H1 (cell line): Measurements from ENCODE around the gene ZFYVE27. TPM values are rescaled to one million over a fixed set of nuclear protein-coding genes. Genes with fewer than 3 reads are reported as not detected.

Experiments used
- CTCF ChIA-PET: fragments of 300-600 bp; sonication (Branson Sonifier 250); formaldehyde crosslinking; loops from one replicate; lab custom pipeline; 2021; ENCODE audit not compliant: partially characterized antibody; lab: Charles Lee
- POLR2A ChIA-PET: fragments of 300-600 bp; sonication (Branson Sonifier 250); formaldehyde crosslinking; loops from one replicate; lab custom pipeline; 2021; ENCODE audit warnings: inconsistent platforms; ENCODE audit not compliant: partially characterized antibody; lab: Charles Lee
- DNase-seq, 2 experiments: peaks; one replicate each; pipeline versions ENCODE4 v3.0.0 to v3.0.0-alpha.2; 2010 to 2022; ENCODE audit warnings: low spot score in 2 of 2, low read depth in 1 of 2, mixed read lengths in 1 of 2
- FAIRE-seq: peaks from 2 replicates; lab custom pipeline; 2011; peaks lifted over from hg19 to GRCh38; lab: Jason Lieb, UNC
- H2AFZ ChIP-seq: 2 replicates; pipeline ENCODE4 v1.8.1; 2012; ENCODE audit warnings: low read length, inconsistent platforms
- H2AK5ac ChIP-seq: 2 replicates; pipeline ENCODE4 v1.6.1; 2013; ENCODE audit warnings: low read depth, low read length
- H2BK120ac ChIP-seq: replicated peaks from 2 replicates; pipeline ENCODE3; 2013; ENCODE audit warnings: low read depth, low read length, inconsistent platforms
- H2BK12ac ChIP-seq: 2 replicates; pipeline ENCODE4 v1.6.1; 2013; ENCODE audit warnings: low read depth, low read length
- H2BK15ac ChIP-seq: 2 replicates; pipeline ENCODE4 v1.6.1; 2013; ENCODE audit warnings: low read length
- H2BK20ac ChIP-seq: 2 replicates; pipeline ENCODE4 v1.6.1; 2013; ENCODE audit warnings: low read length
- H2BK5ac ChIP-seq: 2 replicates; pipeline ENCODE4 v1.6.1; 2013; ENCODE audit warnings: low read depth, low read length
- H3K14ac ChIP-seq: 2 replicates; pipeline ENCODE4 v1.6.1; 2013; ENCODE audit warnings: inconsistent platforms; ENCODE audit not compliant: insufficient read length
- H3K18ac ChIP-seq: 2 replicates; pipeline ENCODE4 v1.6.1; 2013; ENCODE audit warnings: low read length; ENCODE audit errors: extremely low read depth
- H3K23ac ChIP-seq: 2 replicates; pipeline ENCODE4 v1.6.1; 2013; ENCODE audit warnings: inconsistent platforms; ENCODE audit not compliant: insufficient read length
- H3K23me2 ChIP-seq: 2 replicates; pipeline ENCODE4 v1.6.1; 2013; ENCODE audit warnings: low read depth, low read length
- H3K27ac ChIP-seq: 2 replicates; pipeline ENCODE4 v1.6.1; 2011; ENCODE audit warnings: low read depth, low read length, inconsistent platforms
- H3K27me3 ChIP-seq, 4 experiments: replicated peaks in 1 of 4; 1 replicate in 1 of 4; 2 replicates in 3 of 4; pipeline versions ENCODE4 v1.6.1 to v1.8.1; 2011 to 2013; ENCODE audit warnings: low read length in 3 of 4, mild to moderate bottlenecking in 3 of 4, inconsistent platforms in 2 of 4, mixed read lengths in 2 of 4, moderate library complexity in 1 of 4; ENCODE audit not compliant: control insufficient read depth in 3 of 4, insufficient read depth in 3 of 4; ENCODE audit errors: extremely low read depth in 1 of 4
- H3K36me3 ChIP-seq, 4 experiments: 2 replicates each; pipeline versions ENCODE4 v1.6.1 to v1.8.1; 2011 to 2013; ENCODE audit warnings: mild to moderate bottlenecking in 4 of 4, low read length in 3 of 4, moderate library complexity in 2 of 4, control low read depth in 1 of 4, inconsistent platforms in 1 of 4; ENCODE audit not compliant: insufficient read depth in 4 of 4, control insufficient read depth in 2 of 4
- H3K4ac ChIP-seq: replicated peaks from 2 replicates; pipeline ENCODE3; 2013; ENCODE audit warnings: low read length, low read depth, mixed read lengths, inconsistent platforms; ENCODE audit not compliant: insufficient read length
- H3K4me1 ChIP-seq, 4 experiments: replicated peaks in 1 of 4; 1 replicate in 1 of 4; 2 replicates in 3 of 4; pipeline versions ENCODE4 v1.6.1 to v1.8.1; 2011 to 2013; ENCODE audit warnings: low read length in 3 of 4, inconsistent platforms in 2 of 4, mixed read lengths in 1 of 4; ENCODE audit not compliant: insufficient read depth in 4 of 4, control insufficient read depth in 3 of 4
- H3K4me2 ChIP-seq, 2 experiments: 2 replicates each; pipeline versions ENCODE4 v1.6.1 to v1.8.1; 2011 to 2013; ENCODE audit warnings: low read depth in 2 of 2, low read length in 2 of 2, control low read depth in 1 of 2, inconsistent platforms in 1 of 2, mild to moderate bottlenecking in 1 of 2; ENCODE audit not compliant: insufficient read depth in 1 of 2
- H3K4me3 ChIP-seq, 4 experiments: fragments of 200-600, 300-600 bp in 1 of 4; sonication (generic), shearing (Covaris generic), sonication (Bioruptor Twin) in 1 of 4; 2 replicates each; pipeline versions ENCODE4 v1.5.1 to v1.8.1; 2011 to 2016; ENCODE audit warnings: low read length in 4 of 4, low read depth in 3 of 4, control low read depth in 2 of 4, inconsistent platforms in 2 of 4, mild to moderate bottlenecking in 2 of 4, mixed read lengths in 1 of 4, moderate library complexity in 1 of 4; ENCODE audit not compliant: insufficient read depth in 2 of 4; ENCODE audit errors: extremely low read depth in 1 of 4
- H3K56ac ChIP-seq: replicated peaks from 2 replicates; pipeline ENCODE3; 2013; ENCODE audit warnings: low read depth, mild to moderate bottlenecking, mixed read lengths, low read length, inconsistent platforms; ENCODE audit not compliant: insufficient read length
- H3K79me1 ChIP-seq: 2 replicates; pipeline ENCODE4 v1.6.1; 2013; ENCODE audit warnings: low read depth, low read length, control low read depth
- H3K79me2 ChIP-seq, 2 experiments: 2 replicates each; pipeline versions ENCODE4 v1.6.1 to v1.8.1; 2012 to 2013; ENCODE audit warnings: low read length in 2 of 2, mild to moderate bottlenecking in 2 of 2, inconsistent platforms in 1 of 2; ENCODE audit not compliant: insufficient read depth in 2 of 2, control insufficient read depth in 1 of 2
- H3K9ac ChIP-seq, 4 experiments: replicated peaks in 1 of 4; 1 replicate in 1 of 4; 2 replicates in 3 of 4; pipeline versions ENCODE4 v1.6.1 to v1.8.1; 2011 to 2013; ENCODE audit warnings: low read depth in 3 of 4, low read length in 3 of 4, control low read depth in 2 of 4, mild to moderate bottlenecking in 2 of 4, moderate library complexity in 2 of 4, inconsistent platforms in 1 of 4; ENCODE audit errors: extremely low read depth in 1 of 4
- H3K9me3 ChIP-seq, 2 experiments: 2 replicates each; pipeline versions ENCODE4 v1.6.1 to v1.8.1; 2012 to 2013; ENCODE audit warnings: mild to moderate bottlenecking in 2 of 2, moderate library complexity in 2 of 2, control low read depth in 1 of 2, inconsistent platforms in 1 of 2, low read depth in 1 of 2, low read length in 1 of 2, mixed read lengths in 1 of 2; ENCODE audit not compliant: insufficient read depth in 2 of 2
- H4K20me1 ChIP-seq, 2 experiments: replicated peaks in 1 of 2; 2 replicates each; pipeline versions ENCODE3 to v1.8.1; 2011 to 2013; ENCODE audit warnings: inconsistent platforms in 2 of 2, low read length in 2 of 2, mild to moderate bottlenecking in 1 of 2; ENCODE audit not compliant: insufficient read depth in 2 of 2, control insufficient read depth in 1 of 2
- H4K5ac ChIP-seq: 2 replicates; pipeline ENCODE4 v1.6.1; 2013; ENCODE audit warnings: low read length, low read depth, mixed read lengths, inconsistent platforms; ENCODE audit not compliant: insufficient read length
- H4K8ac ChIP-seq: 2 replicates; pipeline ENCODE4 v1.8.0; 2013; ENCODE audit warnings: mild to moderate bottlenecking, moderate library complexity, low read length, inconsistent platforms; ENCODE audit not compliant: insufficient read depth; ENCODE audit errors: extremely low read depth
- H4K91ac ChIP-seq: replicated peaks from 2 replicates; pipeline ENCODE3; 2013; ENCODE audit warnings: low read length, mixed read lengths, inconsistent platforms; ENCODE audit not compliant: insufficient read length
- BACH1 ChIP-seq: IDR thresholded peaks from 2 replicates; pipeline ENCODE4 v1.6.1; 2012; ENCODE audit warnings: low read length, improper control_type of control experiment
- BRCA1 ChIP-seq: IDR thresholded peaks from 2 replicates; pipeline ENCODE4 v1.6.1; 2012; ENCODE audit warnings: low read depth, low read length, improper control_type of control experiment
- E2F6 ChIP-seq: IDR thresholded peaks from 2 replicates; pipeline ENCODE4 v1.6.1; 2012; ENCODE audit warnings: inconsistent platforms
- EZH2 ChIP-seq: fragments of 200-600 bp; sonication (generic); IDR thresholded peaks from 2 replicates; pipeline ENCODE4 v1.7.1; 2012; ENCODE audit warnings: low read depth, mild to moderate bottlenecking, moderate library complexity, low read length, inconsistent platforms; ENCODE audit not compliant: severe bottlenecking
- HDAC6 ChIP-seq: IDR thresholded peaks from one replicate; pipeline ENCODE4 v1.7.1; 2012; ENCODE audit warnings: low read depth, mild to moderate bottlenecking, inconsistent platforms, low read length, moderate library complexity
- JUN ChIP-seq: IDR thresholded peaks from 2 replicates; pipeline ENCODE4 v1.6.1; 2011; ENCODE audit warnings: low read depth, mild to moderate bottlenecking, improper control_type of control experiment, low read length
- POLR2A ChIP-seq, 2 experiments: IDR thresholded peaks; 1 replicate in 1 of 2; 2 replicates in 1 of 2; pipeline ENCODE4 v1.6.1; 2011; ENCODE audit warnings: low read depth in 2 of 2, low read length in 2 of 2, mild to moderate bottlenecking in 2 of 2; ENCODE audit errors: control extremely low read depth in 1 of 2
- WGBS, 2 experiments: shearing (Covaris generic) in 1 of 2; methylation state at CpG; one replicate each; pipeline versions ENCODE4 v1.1.6 to v1.1.7; 2013 to 2015; ENCODE audit warnings: low lambda C conversion rate in 2 of 2, mixed read lengths in 2 of 2, inconsistent platforms in 1 of 2, low coverage in 1 of 2, missing lambda C conversion rate in 1 of 2; ENCODE audit not compliant: insufficient replicate concordance in 2 of 2, insufficient coverage in 1 of 2, insufficient read length in 1 of 2; ENCODE audit errors: extremely low coverage in 1 of 2, missing lambda C conversion rate in 1 of 2; 5-methylcytosine and 5-hydroxymethylcytosine counted together
- polyA plus RNA-seq, 7 experiments: library from polyadenylated mRNA; depleted of rRNA in 3 of 7; stranded (reverse) in 5 of 7; unstranded in 2 of 7; fragments of >200 nt in 5 of 7; fragments of 200-250 nt in 2 of 7; gene quantifications; 1 replicate in 5 of 7; 2 replicates in 1 of 7; 4 replicates in 1 of 7; pipeline versions ENCODE4 v1.2.1 to v1.2.3, GENCODE V29; 2011 to 2013; ENCODE audit warnings: missing spikeins in 2 of 7, mixed read lengths in 2 of 7
- total RNA-seq: library from RNA; stranded (reverse); fragmentation: NEBNext Ultra II Directional; extraction: Animal tissue kit (Norgen Biotek cat#: 25700); gene quantifications from 2 replicates; pipeline ENCODE4 v1.2.1, GENCODE V29; 2021

ZFYVE27 gene
- total and polyA plus RNA-seq, 2 of the 8 experiments (the other 6 are each of a cell fraction or from before 2014, with no cell fraction given), result 16.6 to 19.8 TPM

- no peaks in the 10 kb centered on the region for H4K20me1 ChIP-seq
- H3K23me2 ChIP-seq, result no peaks in the 10 kb centered on the region
- TF ChIP-seq BACH1, result no peak
- TF ChIP-seq JUN, result no peak
- TF ChIP-seq HDAC6, result no peak
- TF ChIP-seq EZH2, result no peak
- TF ChIP-seq E2F6, result no peak
- TF ChIP-seq BRCA1, result no peak
- TF ChIP-seq POLR2A (IDR thresholded peaks at IDR 0.05; ENCODE audit: control extremely low read depth in 1 of 2, low read depth in 2 of 2, low read length in 2 of 2), result no peak
- no peak overlapping the region for H3K9ac ChIP-seq
- H2AK5ac ChIP-seq, result no peak overlapping the region
- H3K27ac ChIP-seq, result no peak overlapping the region
- H4K5ac ChIP-seq, result no peak overlapping the region
- no peak overlapping the region for H2BK15ac ChIP-seq
- no peak overlapping the region for H2BK12ac ChIP-seq
- DNase-seq, result no peak
- no peak for FAIRE-seq
- H3K4me3 ChIP-seq, result no peak overlapping the region
- no peak overlapping the region for H3K4me2 ChIP-seq
- H2BK120ac ChIP-seq, result no peak overlapping the region
- H2BK20ac ChIP-seq, result no peak overlapping the region
- no peak overlapping the region for H4K91ac ChIP-seq
- H3K9me3 ChIP-seq, result no peaks in the 10 kb centered on the region
- peaks cover 0 to 14% (median 5%) of the 10 kb centered on the region in 4 experiments; a peak in 6 of 7 replicates for H3K4me1 ChIP-seq
- H3K56ac ChIP-seq, result no peak overlapping the region
- H2BK5ac ChIP-seq, result no peak overlapping the region
- H3K79me1 ChIP-seq, result no peaks in the 10 kb centered on the region
- H4K8ac ChIP-seq, result no peak overlapping the region
- no peak overlapping the region; the same call in 1 of the 2 replicates for H3K18ac ChIP-seq
- H3K4ac ChIP-seq, result no peak overlapping the region
- no peak overlapping the region for H3K14ac ChIP-seq
- H2AFZ ChIP-seq, result no peak overlapping the region
- H3K23ac ChIP-seq, result no peak overlapping the region
- ChIA-PET POLR2A (interaction anchor here (0.6 to 2.2 kb wide), 5 partner anchors 10 to 68 kb away, joined by 3 to 5 read pairs (median 4); partner anchors contain the start of genes MARVELD1 and SFRP5), CTCF (interaction anchor here (1.0 to 8.8 kb wide), 18 partner anchors 9 to 260 kb away, joined by 3 to 98 read pairs (median 4); partner anchors contain the start of gene SFRP5)
- 81% methylated on average over 14 of the region's 14 CpGs; no CpG with 5 or more reads in 1 of the 2 experiments for WGBS, 2 experiments
- H3K79me2 ChIP-seq, result no peaks in the 10 kb centered on the region
- H3K36me3 ChIP-seq, result no peaks in the 10 kb centered on the region
- H3K27me3 ChIP-seq, result no peaks in the 10 kb centered on the region
Observed at GRCh38 chr10:97781618-97782331, 44.8 kb downstream of the ZFYVE27 start.
